IPS-20b (cell line): Measurements from ENCODE around the gene FBLN1.
"Not testable (repeated sequence)": the region's sequence is repeated elsewhere in the genome, so short reads cannot be mapped to it uniquely, and the experiment has no call there.

Experiments used
- H3K27ac ChIP-seq: one replicate; pipeline ENCODE4 v1.5.1; 2013; ENCODE audit warnings: low read length
- H3K27me3 ChIP-seq: 2 replicates; pipeline ENCODE4 v1.6.1; 2013; ENCODE audit warnings: mild to moderate bottlenecking, low read length, inconsistent platforms; ENCODE audit not compliant: insufficient read depth
- H3K36me3 ChIP-seq: 2 replicates; pipeline ENCODE4 v1.6.1; 2013; ENCODE audit warnings: low read depth, mild to moderate bottlenecking, inconsistent platforms, low read length, moderate library complexity; ENCODE audit not compliant: insufficient read depth
- H3K4me1 ChIP-seq: 2 replicates; pipeline ENCODE4 v1.6.1; 2013; ENCODE audit warnings: mild to moderate bottlenecking, control low read depth, inconsistent platforms, low read length, moderate library complexity; ENCODE audit not compliant: insufficient read depth
- H3K4me3 ChIP-seq: 2 replicates; pipeline ENCODE4 v1.5.1; 2013; ENCODE audit warnings: mild to moderate bottlenecking, low read length, inconsistent platforms
- H3K9ac ChIP-seq: 2 replicates; pipeline ENCODE4 v1.6.1; 2013; ENCODE audit warnings: low read depth, mild to moderate bottlenecking, inconsistent platforms, low read length, moderate library complexity
- H3K9me3 ChIP-seq: 2 replicates; pipeline ENCODE4 v1.6.1; 2013; ENCODE audit warnings: mild to moderate bottlenecking, low read depth, low read length, inconsistent platforms; ENCODE audit not compliant: insufficient read depth

The FBLN1 gene

GRCh38 chr22:45494306-45494705 lies 8.4 kb upstream of the FBLN1 start:
- H3K27ac ChIP-seq, H3K4me3 ChIP-seq: not testable (repeated sequence)
- peaks cover 11% of the 10 kb centered on the region for H3K4me1 ChIP-seq

GRCh38 chr22:45495616-45496015 lies 7.1 kb upstream of the FBLN1 start:
- H3K4me3 ChIP-seq, H3K9me3 ChIP-seq, H3K9ac ChIP-seq, H3K27me3 ChIP-seq, H3K36me3 ChIP-seq, H3K27ac ChIP-seq: not testable (repeated sequence)
- peaks cover 11% of the 10 kb centered on the region for H3K4me1 ChIP-seq

More at GRCh38 chr22:45494306-45494705, 8.4 kb upstream of the FBLN1 start:
- H3K9ac ChIP-seq, H3K27me3 ChIP-seq, H3K36me3 ChIP-seq: not testable (repeated sequence)
- H3K9me3 ChIP-seq: peaks cover 13% of the 10 kb centered on the region

GRCh38 chr22:45496451-45496941 lies 6.2 kb upstream of the FBLN1 start:
- Histone ChIP-seq H3K4me1 (peaks cover 11% of the 10 kb centered on the region), H3K27me3 (no peaks in the 10 kb centered on the region; the same call in 1 of the 2 replicates), H3K36me3 (no peaks in the 10 kb centered on the region), H3K4me3 (no peak overlapping the region), H3K9me3 (no peaks in the 10 kb centered on the region), H3K9ac (peak overlapping the region; percentile 7; the same call in 1 of the 2 replicates), H3K27ac (no peak overlapping the region)

GRCh38 chr22:45497351-45498145 lies 5.1 kb upstream of the FBLN1 start:
- Histone ChIP-seq H3K9me3 (no peaks in the 10 kb centered on the region), H3K4me3 (no peak overlapping the region), H3K36me3 (no peaks in the 10 kb centered on the region), H3K4me1 (peaks cover 17% of the 10 kb centered on the region), H3K27me3 (no peaks in the 10 kb centered on the region; the same call in 1 of the 2 replicates), H3K27ac (no peak overlapping the region), H3K9ac (no peak overlapping the region)

GRCh38 chr22:45499746-45500145 lies 2.9 kb upstream of the FBLN1 start:
- no peaks in the 10 kb centered on the region for H3K9me3 ChIP-seq
- H3K36me3 ChIP-seq: no peaks in the 10 kb centered on the region
- H3K9ac ChIP-seq: no peak overlapping the region
- no peak overlapping the region for H3K4me3 ChIP-seq
- no peaks in the 10 kb centered on the region; the same call in 1 of the 2 replicates for H3K27me3 ChIP-seq
- no peak overlapping the region for H3K27ac ChIP-seq
- peaks cover 17% of the 10 kb centered on the region for H3K4me1 ChIP-seq

- Histone ChIP-seq H3K4me3 (peak overlapping the region; percentile 90), H3K9me3 (no peaks in the 10 kb centered on the region), H3K9ac (peak overlapping the region; percentile 93), H3K27ac (peak overlapping the region; percentile 1), H3K36me3 (no peaks in the 10 kb centered on the region), H3K4me1 (peaks cover 19% of the 10 kb centered on the region; the same call in 1 of the 2 replicates), H3K27me3 (no peaks in the 10 kb centered on the region; the same call in 1 of the 2 replicates)
Measured at GRCh38 chr22:45503050-45503815, 550 bp downstream of the FBLN1 start.

DNA sequence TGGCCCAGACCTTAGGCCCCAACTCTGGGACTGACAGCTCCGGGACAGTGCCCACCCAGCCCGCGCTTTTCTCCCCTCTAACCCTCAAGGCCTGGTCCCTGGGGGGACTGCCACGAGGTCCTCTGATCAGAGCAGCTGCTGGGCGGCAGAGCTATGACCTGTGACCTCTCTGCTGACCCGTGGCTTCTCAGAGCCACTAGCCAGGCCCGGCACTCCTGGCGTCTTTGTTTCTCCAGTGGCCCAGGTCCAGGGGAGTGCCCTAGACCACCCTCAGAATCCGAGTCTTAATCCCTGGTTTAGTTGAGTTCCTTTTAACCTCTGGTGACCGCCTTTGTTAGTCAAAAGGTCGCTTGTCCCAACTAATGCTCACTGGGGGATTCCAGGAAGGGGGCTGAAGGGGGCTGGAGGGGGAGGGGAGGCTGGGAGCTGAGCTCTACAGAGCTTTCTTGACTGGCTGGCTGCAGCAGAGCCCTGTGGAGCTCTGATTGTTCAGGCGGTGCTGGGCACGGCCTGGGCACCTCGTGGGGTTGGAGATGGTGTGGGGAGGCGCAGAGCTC lies 1.2 kb downstream of the FBLN1 start:
- Histone ChIP-seq H3K4me3 (peak overlapping the region; percentile 90), H3K27me3 (no peaks in the 10 kb centered on the region; the same call in 1 of the 2 replicates), H3K36me3 (no peaks in the 10 kb centered on the region), H3K4me1 (peaks cover 19% of the 10 kb centered on the region; the same call in 1 of the 2 replicates), H3K27ac (peak overlapping the region; percentile 1), H3K9ac (peak overlapping the region; percentile 93), H3K9me3 (no peaks in the 10 kb centered on the region)

GRCh38 chr22:45504373-45505341 lies 2.0 kb downstream of the FBLN1 start:
- Histone ChIP-seq H3K36me3 (no peaks in the 10 kb centered on the region), H3K27me3 (no peaks in the 10 kb centered on the region; the same call in 1 of the 2 replicates), H3K27ac (peak overlapping the region; percentile 83), H3K9ac (peak overlapping the region; percentile 93), H3K9me3 (no peaks in the 10 kb centered on the region), H3K4me1 (peaks cover 26% of the 10 kb centered on the region; the same call in 1 of the 2 replicates), H3K4me3 (peak overlapping the region; percentile 90)

GRCh38 chr22:45505991-45506747 lies 3.5 kb downstream of the FBLN1 start:
- Histone ChIP-seq H3K9ac (no peak overlapping the region), H3K36me3 (no peaks in the 10 kb centered on the region; the same call in 1 of the 2 replicates), H3K27me3 (no peaks in the 10 kb centered on the region; the same call in 1 of the 2 replicates), H3K27ac (no peak overlapping the region), H3K9me3 (no peaks in the 10 kb centered on the region), H3K4me3 (0 out of 2 replicates have a peak overlapping the region, but pooled peaks have one; percentile 9), H3K4me1 (peaks cover 36% of the 10 kb centered on the region; the same call in 1 of the 2 replicates)

DNA sequence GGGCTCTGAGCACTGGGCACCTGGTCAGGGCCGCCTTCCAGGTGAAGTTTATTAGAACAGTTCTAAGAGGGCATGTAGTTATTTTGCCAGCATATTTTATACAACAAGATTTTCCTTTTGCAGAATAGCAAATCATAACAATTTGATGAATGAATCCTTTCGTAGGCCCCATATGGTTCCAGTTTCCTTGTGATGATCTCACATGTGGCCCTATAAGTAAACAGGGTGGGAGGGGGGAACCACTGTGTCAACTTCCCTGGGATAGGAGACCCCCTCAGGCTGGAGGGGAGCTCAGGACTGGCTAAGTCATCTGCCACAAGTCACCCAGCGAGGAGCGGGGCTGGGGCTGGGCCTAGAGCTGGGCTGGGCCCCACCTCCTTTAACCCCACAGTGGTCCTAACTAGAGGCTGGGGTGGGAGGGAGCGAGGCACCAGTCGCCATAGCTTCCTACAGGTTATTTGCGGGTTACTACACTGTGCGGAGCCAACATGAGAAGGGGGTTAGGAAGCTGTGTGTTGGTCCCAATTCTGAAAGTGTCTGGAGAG lies 4.2 kb downstream of the FBLN1 start:
- Histone ChIP-seq H3K27ac (no peak overlapping the region), H3K9ac (no peak overlapping the region), H3K4me3 (no peak overlapping the region), H3K36me3 (no peaks in the 10 kb centered on the region; the same call in 1 of the 2 replicates), H3K9me3 (no peaks in the 10 kb centered on the region), H3K4me1 (peaks cover 36% of the 10 kb centered on the region; the same call in 1 of the 2 replicates), H3K27me3 (no peaks in the 10 kb centered on the region; the same call in 1 of the 2 replicates)
